ENCODE results near the gene SLC29A3. TPM values are rescaled to one million over a fixed set of nuclear protein-coding genes. Genes with fewer than 3 reads are reported as not detected.

SLC29A3 gene
- total and polyA plus RNA-seq, 2 of the 8 experiments (the other 6 are each of a cell fraction or from before 2014, with no cell fraction given) = 14.0 to 24.6 TPM

GRCh38 chr10:71368643-71369042, 49.6 kb downstream of the SLC29A3 start:
- ChIA-PET CTCF (ENCODE audit: partially characterized antibody) (interaction anchor here (0.5 to 28.0 kb wide), 12 partner anchors 10 to 354 kb away, joined by 3 to 401 read pairs (median 3); partner anchors contain the start of gene SLC29A3), POLR2A (ENCODE audit: partially characterized antibody) (interaction anchor here (0.6 to 0.7 kb wide), 3 partner anchors 19 to 405 kb away, joined by 3 to 4 read pairs (median 4); no protein-coding TSS in a partner anchor)
- no peak overlapping the region for H4K91ac ChIP-seq (replicated peaks; ENCODE audit: insufficient read length, low read length)
- no peak overlapping the region for H2AK5ac ChIP-seq (ENCODE audit: low read depth, low read length)
- H3K4ac ChIP-seq (replicated peaks; ENCODE audit: insufficient read length, low read depth, low read length) = no peak overlapping the region
- DNase-seq (ENCODE audit: low read depth in 1 of 2, low spot score in 2 of 2) = no peak
- no peak overlapping the region for H3K27ac ChIP-seq (ENCODE audit: low read depth, low read length)
- H3K79me2 ChIP-seq (ENCODE audit: control insufficient read depth in 1 of 2, insufficient read depth in 2 of 2, low read length in 2 of 2) = no peaks in the 10 kb centered on the region
- TF ChIP-seq SIN3A (conservative IDR thresholded peaks at IDR 0.05 in 1 of 2, IDR thresholded peaks at IDR 0.05 in 1 of 2; ENCODE audit: low read depth in 1 of 2, low read length in 2 of 2) (no peak), SRF (IDR thresholded peaks at IDR 0.05; ENCODE audit: low read depth, low read length) (no peak), CTCF (IDR thresholded peaks at IDR 0.05; ENCODE audit: control extremely low read depth in 1 of 3, insufficient read depth in 1 of 3, low read depth in 1 of 3, low read length in 3 of 3) (peak in 1 of 3 experiments; percentile 16; a peak in 1 of 4 replicates), MAX (IDR thresholded peaks at IDR 0.05) (no peak)
- no peak for FAIRE-seq
- no peak overlapping the region for H3K14ac ChIP-seq (ENCODE audit: insufficient read length)
- H3K23ac ChIP-seq (ENCODE audit: insufficient read length) = no peak overlapping the region
- H4K8ac ChIP-seq (ENCODE audit: extremely low read depth, insufficient read depth, low read length) = no peak overlapping the region
- no peaks in the 10 kb centered on the region for H3K79me1 ChIP-seq (ENCODE audit: low read depth, low read length)
- no peak overlapping the region for H3K9ac ChIP-seq (replicated peaks in 1 of 4; ENCODE audit: extremely low read depth in 1 of 4, low read depth in 3 of 4, low read length in 3 of 4)
- H3K18ac ChIP-seq (ENCODE audit: extremely low read depth, low read length) = no peak overlapping the region
- H3K4me3 ChIP-seq (ENCODE audit: extremely low read depth in 1 of 4, insufficient read depth in 2 of 4, low read depth in 3 of 4, low read length in 4 of 4) = no peak overlapping the region
- H2AFZ ChIP-seq (ENCODE audit: low read length) = no peak overlapping the region
- no peaks in the 10 kb centered on the region; a peak in 2 of 7 replicates for H3K27me3 ChIP-seq (replicated peaks in 1 of 4; ENCODE audit: control insufficient read depth in 3 of 4, extremely low read depth in 1 of 4, insufficient read depth in 3 of 4, low read length in 3 of 4)
- no peak overlapping the region for H2BK120ac ChIP-seq (replicated peaks; ENCODE audit: low read depth, low read length)
- no peak overlapping the region for H4K5ac ChIP-seq (ENCODE audit: insufficient read length, low read depth, low read length)
- no peaks in the 10 kb centered on the region for H3K9me3 ChIP-seq (ENCODE audit: insufficient read depth in 2 of 2, low read depth in 1 of 2, low read length in 1 of 2)
- no peaks in the 10 kb centered on the region; a peak in 1 of 7 replicates for H3K4me1 ChIP-seq (replicated peaks in 1 of 4; ENCODE audit: control insufficient read depth in 3 of 4, insufficient read depth in 4 of 4, low read length in 3 of 4)
- H3K4me2 ChIP-seq (ENCODE audit: insufficient read depth in 1 of 2, low read depth in 2 of 2, low read length in 2 of 2) = no peak overlapping the region
- no peak overlapping the region for H2BK15ac ChIP-seq (ENCODE audit: low read length)
- H2BK5ac ChIP-seq (ENCODE audit: low read depth, low read length) = no peak overlapping the region
- H4K20me1 ChIP-seq (replicated peaks in 1 of 2; ENCODE audit: control insufficient read depth in 1 of 2, insufficient read depth in 2 of 2, low read length in 2 of 2) = no peaks in the 10 kb centered on the region
- H2BK12ac ChIP-seq (ENCODE audit: low read depth, low read length) = no peak overlapping the region
- 95% methylated on average over 2 of the region's 2 CpGs; no CpG with 5 or more reads in 1 of the 2 experiments for WGBS, 2 experiments (ENCODE audit: extremely low coverage in 1 of 2, insufficient coverage in 1 of 2, insufficient read length in 1 of 2, insufficient replicate concordance in 2 of 2, low coverage in 1 of 2, low lambda C conversion rate in 2 of 2, missing lambda C conversion rate in 1 of 2)
- H2BK20ac ChIP-seq (ENCODE audit: low read length) = no peak overlapping the region
- no peak overlapping the region for H3K56ac ChIP-seq (replicated peaks; ENCODE audit: insufficient read length, low read depth, low read length)
- H3K36me3 ChIP-seq (ENCODE audit: control insufficient read depth in 2 of 4, insufficient read depth in 4 of 4, low read length in 3 of 4) = no peaks in the 10 kb centered on the region
- no peaks in the 10 kb centered on the region for H3K23me2 ChIP-seq (ENCODE audit: low read depth, low read length)

All from H1 (cell line).